Naive thymus-derived CD8-positive, alpha-beta T cell (primary cell): Measurements from ENCODE around the gene NUDT6. TPM values are rescaled to one million over a fixed set of nuclear protein-coding genes. Genes with fewer than 3 reads are reported as not detected.
A peak's percentile ranks its signal among the peaks of the same experiment; 100 is the strongest.

ENCODE experiments used
- ATAC-seq, 2 donors: fragments of 150-1000 bp; cut with Tn5 transposase in 1 of 2; sonication (Bioruptor Pico), chemical (Tn5 transposase) in 1 of 2; 1 replicate in 1 of 2; 2 replicates in 1 of 2; pipeline ENCODE4 v1.10.0; 2021; ENCODE audit warnings: mild to moderate bottlenecking in 2 of 2, moderate library complexity in 2 of 2
- POLR2A ChIA-PET: fragments of 350-600 bp; sonication (Branson Sonifier 250); formaldehyde crosslinking; loops from one replicate; lab custom pipeline; 2021; ENCODE audit warnings: antibody characterized with exemption; lab: Charles Lee
- DNase-seq, 10 donors: peaks; one replicate each; pipeline versions ENCODE4 v3.0.0 to v3.0.0-alpha.2; 2020 to 2022
- H3K27ac Mint-ChIP-seq, 10 donors: one replicate each; pipeline ENCODE4 v1.8.0; 2020 to 2022; ENCODE audit warnings: mild to moderate bottlenecking in 10 of 10, mixed read lengths in 10 of 10, moderate library complexity in 4 of 10, inconsistent platforms in 1 of 10
- H3K27me3 Mint-ChIP-seq, 5 donors: one replicate each; pipeline ENCODE4 v1.8.0; 2021 to 2022; ENCODE audit warnings: mixed read lengths in 5 of 5
- H3K36me3 Mint-ChIP-seq, 3 donors: one replicate each; pipeline ENCODE4 v1.8.0; 2020 to 2022; ENCODE audit warnings: mixed read lengths in 3 of 3, mild to moderate bottlenecking in 2 of 3, inconsistent platforms in 1 of 3
- H3K4me1 Mint-ChIP-seq, 4 donors: one replicate each; pipeline ENCODE4 v1.8.0; 2021 to 2022; ENCODE audit warnings: mixed read lengths in 4 of 4
- H3K4me3 Mint-ChIP-seq, 10 donors: one replicate each; pipeline ENCODE4 v1.8.0; 2020 to 2022; ENCODE audit warnings: mild to moderate bottlenecking in 10 of 10, mixed read lengths in 10 of 10, moderate library complexity in 6 of 10, inconsistent platforms in 1 of 10
- H3K9me3 Mint-ChIP-seq, 9 donors: one replicate each; pipeline ENCODE4 v1.8.0; 2020 to 2022; ENCODE audit warnings: mixed read lengths in 9 of 9, mild to moderate bottlenecking in 3 of 9, inconsistent platforms in 1 of 9, moderate library complexity in 1 of 9
- polyA plus RNA-seq, 3 donors: library from polyadenylated mRNA; unstranded; fragments of 300-500 nt; fragmentation: Illumina TruSeq; gene quantifications; one replicate each; pipeline ENCODE4 v1.2.3, GENCODE V29; 2021
- total RNA-seq, 8 experiments: library from RNA in 2 of 8; stranded (reverse) in 2 of 8; gene quantifications; one replicate each; pipeline ENCODE4 v1.2.3 and lab custom pipeline; 2021 to 2026

NUDT6 gene, protein sequence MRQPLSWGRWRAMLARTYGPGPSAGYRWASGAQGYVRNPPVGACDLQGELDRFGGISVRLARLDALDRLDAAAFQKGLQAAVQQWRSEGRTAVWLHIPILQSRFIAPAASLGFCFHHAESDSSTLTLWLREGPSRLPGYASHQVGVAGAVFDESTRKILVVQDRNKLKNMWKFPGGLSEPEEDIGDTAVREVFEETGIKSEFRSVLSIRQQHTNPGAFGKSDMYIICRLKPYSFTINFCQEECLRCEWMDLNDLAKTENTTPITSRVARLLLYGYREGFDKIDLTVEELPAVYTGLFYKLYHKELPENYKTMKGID
- total RNA-seq = 1 to 10 TPM; 3.1 TPM
- 1 to 10 TPM; 2.5 to 3.1 (median 2.9) TPM for polyA plus RNA-seq
- total RNA-seq (lab: John Stamatoyannopoulos, UW) = 0.42 to 3.5 (median 0.83) reads per million in 6 experiments

DNA sequence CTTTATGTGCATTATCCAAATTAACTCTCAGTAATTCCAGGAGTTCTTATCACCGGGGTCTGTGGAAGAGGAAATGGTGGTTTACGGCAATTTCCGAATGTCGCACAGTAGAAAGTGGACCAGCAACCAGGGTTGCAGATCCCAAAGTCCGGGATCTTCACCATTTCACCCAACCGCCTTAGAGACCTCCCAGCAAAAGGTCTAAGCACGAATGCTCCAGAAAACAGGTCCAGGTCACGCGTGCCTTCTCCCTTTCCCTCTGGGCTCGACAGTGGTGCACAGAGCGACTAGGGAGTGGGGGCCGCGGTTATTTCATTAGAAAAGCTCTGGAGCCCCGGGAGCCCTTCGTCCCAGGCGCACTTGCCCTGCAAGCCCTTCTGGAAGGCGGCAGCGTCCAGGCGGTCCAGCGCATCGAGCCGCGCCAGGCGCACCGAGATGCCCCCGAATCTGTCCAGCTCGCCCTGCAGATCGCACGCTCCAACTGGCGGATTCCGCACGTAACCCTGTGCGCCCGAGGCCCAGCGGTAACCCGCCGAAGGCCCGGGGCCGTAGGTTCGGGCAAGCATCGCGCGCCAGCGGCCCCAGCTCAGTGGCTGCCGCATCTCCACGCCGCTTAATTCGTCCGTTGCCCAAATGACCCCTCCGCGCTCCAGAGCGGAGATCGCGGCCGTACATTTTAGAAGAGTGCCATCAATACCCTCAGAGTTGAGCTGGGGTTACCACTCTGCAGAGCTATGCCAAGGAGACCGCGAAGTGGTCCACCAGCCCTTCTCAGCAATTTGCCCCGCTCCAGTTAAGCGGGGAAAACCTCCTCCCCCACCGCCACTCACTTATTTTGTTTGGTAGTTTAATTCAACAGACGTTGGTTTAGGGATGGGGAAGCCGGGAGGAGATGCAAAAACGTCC lies at the start of gene NUDT6:
Gene NUDT6 (minus strand): TSS at position 627 of the 906 bp plus-strand sequence. CDS start 25 bp downstream, at position 602.
- POLR2A ChIA-PET = interaction anchor here (1.7 kb wide), 1 partner anchor 190 kb away, joined by 6 read pairs; the partner anchor contains the start of gene BBS12
- Mint-ChIP-seq H3K27ac (peak within 1 kb of the TSS in 9 of 10 donors; percentile 91 to 99 (median 96)), H3K4me3 (peak within 1 kb of the TSS in 8 of 10 donors; percentile 94 to 100 (median 98))

GRCh38 chr4:122968227-122968812 lies 45.9 kb upstream of the NUDT6 start:
- H3K27me3 Mint-ChIP-seq = no peaks in the 10 kb centered on the region
- H3K9me3 Mint-ChIP-seq = no peaks in the 10 kb centered on the region
- DNase-seq (no peak), ATAC-seq (no peak)
- peak overlapping the region in 1 of 10 donors; percentile 12 for H3K27ac Mint-ChIP-seq
- peaks cover 2 to 18% (median 14%) of the 10 kb centered on the region in 3 donors for H3K36me3 Mint-ChIP-seq
- H3K4me1 Mint-ChIP-seq = peaks cover 0 to 6% (median 1%) of the 10 kb centered on the region in 4 donors
- POLR2A ChIA-PET = no interaction called here
- H3K4me3 Mint-ChIP-seq = no peak overlapping the region

More for the DNA sequence above, at the start of gene NUDT6:
- H3K9me3 Mint-ChIP-seq = no peaks in the 10 kb centered on the region
- H3K4me1 Mint-ChIP-seq = peaks cover 6 to 8% (median 6%) of the 10 kb centered on the region in 4 donors
- peaks cover 0 to 4% (median 0%) of the 10 kb centered on the region in 3 donors for H3K36me3 Mint-ChIP-seq
- peak in 8 of 10 donors; percentile 2 to 62 (median 14) for DNase-seq
- H3K27me3 Mint-ChIP-seq = peaks cover 0 to 2% (median 0%) of the 10 kb centered on the region in 5 donors
- ATAC-seq = peak; percentile 54 to 55

DNA sequence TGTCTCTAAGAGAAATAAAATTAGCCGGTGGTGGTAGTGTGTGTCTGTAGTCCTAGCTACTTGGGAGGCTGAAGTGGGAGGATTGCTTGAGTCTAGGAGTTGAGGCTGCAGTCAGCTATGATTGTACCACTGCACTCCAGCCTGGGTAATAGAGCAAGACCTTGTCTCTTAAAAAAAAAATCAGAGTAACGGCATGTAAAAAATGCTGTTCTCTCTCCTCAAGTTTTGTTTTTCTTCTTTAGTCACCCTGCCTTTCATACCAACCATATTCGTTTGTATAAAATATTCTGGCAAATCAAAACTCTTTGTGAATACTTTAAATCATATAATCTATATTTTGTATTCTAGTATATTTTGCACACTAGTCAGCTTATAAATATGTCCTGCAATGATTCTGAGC lies 44.8 kb upstream of the NUDT6 start:
- H3K4me1 Mint-ChIP-seq = peaks cover 0 to 8% (median 3%) of the 10 kb centered on the region in 4 donors
- no peak for ATAC-seq
- POLR2A ChIA-PET = no interaction called here

GRCh38 chr4:122966201-122966600 lies 43.8 kb upstream of the NUDT6 start:
- DNase-seq (no peak), ATAC-seq (no peak)
- no peaks in the 10 kb centered on the region for H3K27me3 Mint-ChIP-seq
- H3K4me3 Mint-ChIP-seq = no peak overlapping the region
- H3K4me1 Mint-ChIP-seq = peaks cover 0 to 8% (median 3%) of the 10 kb centered on the region in 4 donors
- POLR2A ChIA-PET = interaction anchor here (1.3 kb wide), 1 partner anchor 8 kb away, joined by 4 read pairs; no protein-coding TSS in a partner anchor
- H3K9me3 Mint-ChIP-seq = no peaks in the 10 kb centered on the region
- H3K36me3 Mint-ChIP-seq = peaks cover 7 to 29% (median 21%) of the 10 kb centered on the region in 3 donors
- peak overlapping the region in 1 of 10 donors; percentile 49 for H3K27ac Mint-ChIP-seq

More for the DNA sequence above, 44.8 kb upstream of the NUDT6 start:
- no peaks in the 10 kb centered on the region for H3K9me3 Mint-ChIP-seq
- no peak overlapping the region for H3K4me3 Mint-ChIP-seq
- H3K27ac Mint-ChIP-seq = no peak overlapping the region
- no peaks in the 10 kb centered on the region for H3K27me3 Mint-ChIP-seq
- H3K36me3 Mint-ChIP-seq = peaks cover 7 to 23% (median 17%) of the 10 kb centered on the region in 3 donors
- DNase-seq = no peak

DNA sequence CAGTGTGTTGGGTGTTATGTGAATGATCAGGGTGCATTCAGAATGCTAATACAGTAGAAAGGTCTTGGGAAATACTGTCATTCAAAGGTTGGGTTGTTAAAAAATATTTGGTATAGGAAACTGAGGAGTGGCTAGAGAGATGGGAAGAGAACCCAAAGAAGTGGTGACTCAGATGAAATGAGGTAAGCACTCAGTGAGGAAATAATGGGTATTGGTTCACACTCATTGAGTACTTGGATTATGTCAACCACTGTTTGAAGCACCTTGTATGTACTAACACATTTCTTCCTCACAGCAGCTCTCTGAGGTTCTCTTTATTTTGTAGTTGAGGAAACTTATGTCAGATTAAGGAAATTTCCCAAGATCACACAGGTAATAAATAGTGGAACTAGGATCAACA lies 40.8 kb upstream of the NUDT6 start:
- Mint-ChIP-seq H3K36me3 (peaks cover 7 to 26% (median 15%) of the 10 kb centered on the region in 3 donors), H3K9me3 (no peaks in the 10 kb centered on the region), H3K4me3 (no peak overlapping the region), H3K27ac (peak overlapping the region in 1 of 10 donors; percentile 30), H3K27me3 (no peaks in the 10 kb centered on the region), H3K4me1 (peaks cover 2 to 5% (median 4%) of the 10 kb centered on the region in 4 donors)
- ATAC-seq (no peak), DNase-seq (no peak)
- POLR2A ChIA-PET = no interaction called here

- DNase-seq (no peak), ATAC-seq (no peak)
- H3K36me3 Mint-ChIP-seq = peaks cover 7 to 42% (median 20%) of the 10 kb centered on the region in 3 donors
- H3K27me3 Mint-ChIP-seq = no peaks in the 10 kb centered on the region
- H3K9me3 Mint-ChIP-seq = no peaks in the 10 kb centered on the region
- peak overlapping the region in 1 of 10 donors; percentile 26 for H3K27ac Mint-ChIP-seq
- POLR2A ChIA-PET = no interaction called here
- no peak overlapping the region for H3K4me3 Mint-ChIP-seq
- H3K4me1 Mint-ChIP-seq = peaks cover 2 to 6% (median 5%) of the 10 kb centered on the region in 4 donors
Observed at GRCh38 chr4:122960611-122961000, 38.2 kb upstream of the NUDT6 start.

DNA sequence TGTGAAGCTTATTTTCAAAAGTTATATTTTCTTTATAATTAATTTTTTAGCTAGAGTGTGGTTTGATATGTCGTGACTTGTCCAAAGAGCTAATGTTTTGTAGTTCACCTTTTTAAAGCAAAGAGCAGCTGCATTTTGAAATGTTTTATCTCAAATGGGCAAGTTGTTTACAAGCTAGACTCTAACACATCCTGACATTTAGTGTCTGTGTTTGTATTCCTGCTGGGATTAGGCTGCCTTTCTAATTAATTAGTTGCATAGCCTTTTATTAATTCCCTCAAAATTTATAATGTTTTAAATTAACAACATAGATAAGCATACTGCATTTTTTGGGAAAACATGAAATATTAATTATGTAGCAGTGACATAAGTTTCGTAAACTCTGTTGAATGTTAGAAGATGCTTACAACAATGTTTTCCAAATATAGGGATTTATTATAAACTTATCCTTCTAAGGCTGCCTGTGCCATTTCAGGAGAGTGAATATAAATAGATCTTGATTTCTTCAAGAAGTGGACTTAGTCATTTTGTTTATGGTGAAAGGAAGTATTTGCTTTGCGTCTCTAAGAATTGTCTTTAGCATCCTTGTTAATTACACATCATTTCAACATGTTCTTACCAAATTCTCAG lies 37.7 kb upstream of the NUDT6 start:
- H3K4me3 Mint-ChIP-seq = no peak overlapping the region
- H3K27ac Mint-ChIP-seq = peak overlapping the region in 1 of 10 donors; percentile 26
- H3K36me3 Mint-ChIP-seq = peaks cover 7 to 45% (median 20%) of the 10 kb centered on the region in 3 donors
- peaks cover 2 to 6% (median 5%) of the 10 kb centered on the region in 4 donors for H3K4me1 Mint-ChIP-seq
- no peaks in the 10 kb centered on the region for H3K27me3 Mint-ChIP-seq
- POLR2A ChIA-PET = no interaction called here
- no peak for ATAC-seq
- no peak for DNase-seq
- H3K9me3 Mint-ChIP-seq = no peaks in the 10 kb centered on the region

- Mint-ChIP-seq H3K27ac (no peak overlapping the region), H3K9me3 (no peaks in the 10 kb centered on the region), H3K36me3 (peaks cover 7 to 46% (median 20%) of the 10 kb centered on the region in 3 donors), H3K27me3 (no peaks in the 10 kb centered on the region), H3K4me1 (peaks cover 2 to 6% (median 5%) of the 10 kb centered on the region in 4 donors), H3K4me3 (no peak overlapping the region)
- ATAC-seq (no peak), DNase-seq (no peak)
- POLR2A ChIA-PET = interaction anchor here (0.6 kb wide), 1 partner anchor 1011 kb away, joined by 3 read pairs; no protein-coding TSS in a partner anchor
Observed at GRCh38 chr4:122959441-122959840, 37.0 kb upstream of the NUDT6 start.

- peaks cover 2 to 6% (median 5%) of the 10 kb centered on the region in 4 donors for H3K4me1 Mint-ChIP-seq
- no peak overlapping the region for H3K4me3 Mint-ChIP-seq
- peaks cover 6 to 50% (median 25%) of the 10 kb centered on the region in 3 donors for H3K36me3 Mint-ChIP-seq
- POLR2A ChIA-PET = no interaction called here
- no peaks in the 10 kb centered on the region for H3K9me3 Mint-ChIP-seq
- H3K27ac Mint-ChIP-seq = no peak overlapping the region
- H3K27me3 Mint-ChIP-seq = no peaks in the 10 kb centered on the region
- ATAC-seq (no peak), DNase-seq (no peak)
Observed at GRCh38 chr4:122958505-122958904, 36.1 kb upstream of the NUDT6 start.

DNA sequence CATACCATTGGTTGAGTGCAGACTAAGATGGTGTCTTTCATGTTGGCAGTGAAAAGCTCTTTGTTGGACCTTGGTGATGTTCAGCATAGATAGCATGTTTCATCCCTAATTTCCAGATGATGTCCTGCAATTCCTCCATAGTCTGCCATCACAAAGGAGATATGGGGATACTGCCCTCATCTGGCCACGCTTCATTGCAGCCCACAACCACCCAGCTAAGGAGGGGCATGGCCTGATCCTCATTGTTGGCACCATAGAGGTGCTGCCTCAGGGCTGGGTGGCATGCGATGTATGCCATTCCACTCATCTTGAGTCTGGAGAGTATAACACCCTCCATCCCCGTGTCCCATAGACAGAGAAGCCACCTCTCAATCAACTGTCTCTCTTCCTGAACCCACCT lies 31.5 kb upstream of the NUDT6 start:
- DNase-seq (no peak), ATAC-seq (no peak)
- Mint-ChIP-seq H3K4me3 (no peak overlapping the region), H3K27ac (peak overlapping the region in 1 of 10 donors; percentile 44), H3K9me3 (no peaks in the 10 kb centered on the region), H3K36me3 (peaks cover 14 to 71% (median 46%) of the 10 kb centered on the region in 3 donors), H3K27me3 (no peaks in the 10 kb centered on the region), H3K4me1 (peaks cover 0 to 2% (median under 1%) of the 10 kb centered on the region in 4 donors)
- POLR2A ChIA-PET = no interaction called here

DNA sequence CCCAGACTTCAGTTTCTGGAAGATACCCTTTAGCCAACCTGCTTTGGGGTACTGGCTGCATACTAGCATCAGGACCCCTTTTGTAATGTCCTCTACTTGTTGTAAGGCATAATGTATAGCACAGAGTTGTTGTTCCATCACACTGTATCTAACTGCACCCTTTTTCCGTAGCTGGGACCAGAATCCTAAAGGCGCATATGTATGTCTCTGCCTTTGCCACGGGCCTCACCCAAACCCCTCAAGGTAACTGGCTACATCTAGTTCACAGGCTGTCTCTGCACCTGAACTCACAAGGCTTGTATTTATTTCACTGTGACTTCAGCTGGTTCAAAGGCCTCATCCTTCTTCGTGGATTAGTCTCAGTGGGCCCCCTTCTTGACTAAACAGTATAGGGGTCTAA lies 29.6 kb upstream of the NUDT6 start:
- H3K27me3 Mint-ChIP-seq = no peaks in the 10 kb centered on the region
- no peaks in the 10 kb centered on the region for H3K9me3 Mint-ChIP-seq
- H3K27ac Mint-ChIP-seq = no peak overlapping the region
- H3K4me3 Mint-ChIP-seq = no peak overlapping the region
- POLR2A ChIA-PET = no interaction called here
- DNase-seq (no peak), ATAC-seq (no peak)
- peaks cover 14 to 70% (median 51%) of the 10 kb centered on the region in 3 donors for H3K36me3 Mint-ChIP-seq
- peaks cover 0 to 2% (median under 1%) of the 10 kb centered on the region in 4 donors for H3K4me1 Mint-ChIP-seq
